GM12878 (cell line): ENCODE data around the gene FAM83G. TPM values are rescaled to one million over a fixed set of nuclear protein-coding genes. Genes with fewer than 3 reads are reported as not detected.

ENCODE experiments used
- ATAC-seq: fragments of 200-7000 bp; cut with Tn5 transposase; 3 replicates; pipeline ENCODE4 v1.9.1; 2020; ENCODE audit warnings: mild to moderate bottlenecking, moderate library complexity
- BruUV-seq: library from RNA; stranded (reverse); fragments of 400-500 nt; replicated peaks from 2 replicates; lab custom pipeline; 2021; lab: Mats Ljungman, UMichigan
- CTCF ChIA-PET: fragments of 300-600 bp; sonication (Branson Sonifier 250); formaldehyde crosslinking; extraction: SDS; loops from one replicate; lab custom pipeline; 2021; ENCODE audit warnings: inconsistent platforms; lab: Yijun Ruan, JAX
- POLR2A ChIA-PET: fragments of 350-600 bp; formaldehyde crosslinking; extraction: SDS; loops from one replicate; lab custom pipeline; 2021; ENCODE audit warnings: inconsistent platforms; lab: Charles Lee
- RAD21 ChIA-PET: fragments of 300-600 bp; sonication (Branson Sonifier 250); formaldehyde crosslinking; loops from one replicate; lab custom pipeline; 2023; ENCODE audit warnings: antibody characterized with exemption; ENCODE audit not compliant: unreplicated experiment; lab: Charles Lee
- SMC1A ChIA-PET: fragments of 300-600 bp; sonication (Branson Sonifier 250); formaldehyde crosslinking; loops from one replicate; lab custom pipeline; 2023; ENCODE audit not compliant: unreplicated experiment, uncharacterized antibody; lab: Charles Lee
- DNase-seq: peaks from one replicate; pipeline ENCODE4 v3.0.0-alpha.2; 2011; ENCODE audit warnings: low read depth, low spot score
- FAIRE-seq: peaks from 3 replicates; lab custom pipeline; 2011; peaks lifted over from hg19 to GRCh38; lab: Jason Lieb, UNC
- H2AFZ ChIP-seq: 2 replicates; pipeline ENCODE4 v1.6.0; 2011; ENCODE audit warnings: low read depth, low read length, control low read depth; ENCODE audit not compliant: control insufficient read depth
- H3K27ac ChIP-seq: 2 replicates; pipeline ENCODE4 v1.5.1; 2011; ENCODE audit warnings: control low read depth; ENCODE audit not compliant: control insufficient read depth, insufficient read depth
- H3K27me3 ChIP-seq, 2 experiments: replicated peaks in 1 of 2; 2 replicates each; pipeline versions ENCODE4 v1.6.0 to v1.6.1; 2011; ENCODE audit warnings: low read length in 1 of 2; ENCODE audit not compliant: control insufficient read depth in 2 of 2, insufficient read depth in 2 of 2
- H3K36me3 ChIP-seq, 2 experiments: 2 replicates each; pipeline ENCODE4 v1.5.1; 2011; ENCODE audit warnings: low read length in 1 of 2; ENCODE audit not compliant: control insufficient read depth in 2 of 2, insufficient read depth in 2 of 2
- H3K4me1 ChIP-seq: 2 replicates; pipeline ENCODE4 v1.6.1; 2011; ENCODE audit warnings: mild to moderate bottlenecking, low read length, moderate library complexity, mixed read lengths; ENCODE audit not compliant: control insufficient read depth, insufficient read depth
- H3K4me2 ChIP-seq: 2 replicates; pipeline ENCODE4 v1.6.0; 2011; ENCODE audit warnings: control low read depth; ENCODE audit not compliant: control insufficient read depth, insufficient read depth
- H3K4me3 ChIP-seq: fragments of 200-600 bp; sonication (generic); 2 replicates; pipeline ENCODE4 v1.5.1; 2016
- H3K79me2 ChIP-seq: 2 replicates; pipeline ENCODE4 v1.6.0; 2011; ENCODE audit warnings: low read length; ENCODE audit not compliant: control insufficient read depth, insufficient read depth
- H3K9ac ChIP-seq: 2 replicates; pipeline ENCODE4 v1.8.0; 2011; ENCODE audit warnings: low read length, control low read depth, mixed read lengths; ENCODE audit not compliant: control insufficient read depth, insufficient read depth
- H3K9me3 ChIP-seq: replicated peaks from 3 replicates; pipeline ENCODE4 v1.5.1; 2011; ENCODE audit warnings: mild to moderate bottlenecking, low read length; ENCODE audit not compliant: control insufficient read depth, insufficient read depth
- H4K20me1 ChIP-seq: 2 replicates; pipeline ENCODE4 v1.6.0; 2011; ENCODE audit not compliant: control insufficient read depth, insufficient read depth
- ATF3 ChIP-seq: IDR thresholded peaks from 2 replicates; pipeline ENCODE4 v1.6.1; 2011; ENCODE audit warnings: low read depth, mild to moderate bottlenecking, low read length, moderate library complexity, borderline replicate concordance; ENCODE audit errors: extremely low read depth
- CHD2 ChIP-seq: IDR thresholded peaks from 2 replicates; pipeline ENCODE4 v1.6.1; 2011; ENCODE audit warnings: low read depth, low read length, improper control_type of control experiment, borderline replicate concordance
- IKZF2 ChIP-seq, 2 experiments: fragments of 450-650 bp; IDR thresholded peaks; 2 replicates each; pipeline ENCODE4 v1.6.1; 2017; ENCODE audit warnings: mild to moderate bottlenecking in 2 of 2, moderate library complexity in 2 of 2
- IRF4 ChIP-seq: IDR thresholded peaks from 2 replicates; pipeline ENCODE4 v1.6.1; 2011; ENCODE audit warnings: low read depth, low read length
- IRF5 ChIP-seq: fragments of 450-650 bp; IDR thresholded peaks from 2 replicates; pipeline ENCODE4 v1.6.1; 2017; ENCODE audit warnings: borderline replicate concordance
- MXI1 ChIP-seq: fragments of 150-350 bp; IDR thresholded peaks from 2 replicates; pipeline ENCODE4 v1.6.1; 2011; ENCODE audit warnings: low read depth, mild to moderate bottlenecking, inconsistent platforms, low read length, improper control_type of control experiment
- NBN ChIP-seq: fragments of 450-650 bp; IDR thresholded peaks from 2 replicates; pipeline ENCODE4 v1.6.1; 2016
- NFIC ChIP-seq: IDR thresholded peaks from 2 replicates; pipeline ENCODE4 v1.6.1; 2012; ENCODE audit warnings: low read depth, mild to moderate bottlenecking, inconsistent platforms, low read length, moderate library complexity
- NFXL1 ChIP-seq: fragments of 450-650 bp; IDR thresholded peaks from 2 replicates; pipeline ENCODE4 v1.6.1; 2017; ENCODE audit warnings: antibody characterized with exemption, mild to moderate bottlenecking, borderline replicate concordance
- POLR2A ChIP-seq: IDR thresholded peaks from 2 replicates; pipeline ENCODE4 v1.6.1; 2011; ENCODE audit warnings: low read depth, mild to moderate bottlenecking, low read length
- SP1 ChIP-seq: IDR thresholded peaks from one replicate; pipeline ENCODE4 v1.6.1; 2011; ENCODE audit warnings: low read depth, low read length
- STAT1 ChIP-seq: fragments of 450-650 bp; conservative IDR thresholded peaks from 2 replicates; pipeline ENCODE4 v1.6.1; 2014; ENCODE audit warnings: antibody characterized with exemption, mild to moderate bottlenecking
- ZBTB4 ChIP-seq: fragments of 450-650 bp; formaldehyde crosslinking; IDR thresholded peaks from 2 replicates; pipeline ENCODE4 v1.4.0; 2022; ENCODE audit warnings: mild to moderate bottlenecking, moderate library complexity
- ZNF217 ChIP-seq: fragments of 450-650 bp; IDR thresholded peaks from 2 replicates; pipeline ENCODE4 v1.6.1; 2017; ENCODE audit warnings: antibody characterized with exemption, mild to moderate bottlenecking
- ZNF274 ChIP-seq: IDR thresholded peaks from one replicate; pipeline ENCODE4 v1.8.0; 2011; ENCODE audit not compliant: insufficient read length, insufficient read depth
- WGBS: methylation state at CpG from one replicate; pipeline ENCODE4 v1.1.6; 2016; ENCODE audit warnings: low lambda C conversion rate; ENCODE audit not compliant: insufficient replicate concordance, insufficient coverage; ENCODE audit errors: missing lambda C conversion rate; 5-methylcytosine and 5-hydroxymethylcytosine counted together
- in situ Hi-C: fragments of 300-500 bp; cut with MboI; formaldehyde crosslinking; loops from 9 replicates; pipeline ENCODE4 v1.14.3; 2018; ENCODE audit warnings: mixed read lengths
- intact Hi-C: fragments of 100-400 bp; cut with micrococcal nuclease; formaldehyde crosslinking; loops from one replicate; pipeline ENCODE4 v1.14.2; 2022; ENCODE audit not compliant: unreplicated experiment
- polyA plus RNA-seq, 11 experiments: library from polyadenylated mRNA; depleted of rRNA in 4 of 11; unstranded in 6 of 11; stranded (reverse) in 5 of 11; fragments of >200 nt; fragmentation: Nextera tagmentation in 4 of 11; fragmentation: Illumina TruSeq in 1 of 11; extraction: Ambion mirVana in 4 of 11; extraction: Trizol in 1 of 11; gene quantifications; 1 replicate in 1 of 11; 2 replicates in 10 of 11; pipeline versions ENCODE4 v1.2.1 to v1.2.3, GENCODE V29; 2011 to 2016; ENCODE audit warnings: inconsistent platforms in 2 of 11, missing spikeins in 2 of 11, low read depth in 1 of 11
- total RNA-seq, 4 experiments: library from RNA; depleted of rRNA in 3 of 4; stranded (reverse); fragments of >200 nt in 3 of 4; fragmentation: Illumina TruSeq in 1 of 4; extraction: Trizol in 1 of 4; gene quantifications; 2 replicates each; pipeline versions ENCODE4 v1.2.1 to v1.2.3, GENCODE V29; 2013 to 2021

Gene FAM83G
- total and polyA plus RNA-seq, 10 of the 15 experiments (the other 5 are each of a cell fraction or from before 2014, with no cell fraction given) = 0.03 to 16.7 (median 6.5) TPM

GRCh38 chr17:19003543-19004420 lies 782 bp downstream of the FAM83G start (continued):
- TF ChIP-seq ZBTB4 (no peak), NFIC (no peak)
- TF ChIP-seq, all 136 proteins: peak for 2

GRCh38 chr17:19002805-19003542 lies 1.6 kb downstream of the FAM83G start:
- WGBS = 84% methylated on average over 11 of the region's 11 CpGs
- CTCF ChIA-PET = interaction anchor here (1.3 to 1.8 kb wide), 3 partner anchors 12 to 144 kb away, joined by 4 to 5 read pairs (median 5); no protein-coding TSS in a partner anchor
- H3K9me3 ChIP-seq = no peaks in the 10 kb centered on the region
- H3K9ac ChIP-seq = no peak overlapping the region; the same call in 1 of the 2 replicates
- peaks cover 12% of the 10 kb centered on the region for H3K79me2 ChIP-seq
- SMC1A ChIA-PET = interaction anchor here (0.8 to 1.2 kb wide), 2 partner anchors 42 kb away, joined by 3 read pairs; no protein-coding TSS in a partner anchor
- H3K36me3 ChIP-seq = peaks cover 0 to 3% of the 10 kb centered on the region in 2 experiments; a peak in 3 of 4 replicates
- FAIRE-seq = peak; percentile 59
- H3K27me3 ChIP-seq = no peaks in the 10 kb centered on the region
- H4K20me1 ChIP-seq = no peaks in the 10 kb centered on the region
- BruUV-seq = no TSS peak
- no peak overlapping the region for H3K27ac ChIP-seq
- intact Hi-C loops (no loop called here), in situ Hi-C loops (no loop called here)
- RAD21 ChIA-PET = interaction anchor here (1.1 to 3.5 kb wide), 2 partner anchors 42 to 99 kb away, joined by 3 to 13 read pairs; no protein-coding TSS in a partner anchor
- peak overlapping the region; percentile 88 for H3K4me3 ChIP-seq
- H2AFZ ChIP-seq = no peak overlapping the region
- H3K4me2 ChIP-seq = peak overlapping the region; percentile 56
- POLR2A ChIA-PET = no interaction called here
- peak; percentile 12; the same call in 2 of the 3 replicates for ATAC-seq
- DNase-seq = no peak
- peaks cover 25% of the 10 kb centered on the region for H3K4me1 ChIP-seq
- TF ChIP-seq SP1 (no peak), ZNF217 (0 out of 2 replicates have a peak, but pooled peaks have one; percentile 27), POLR2A (0 out of 2 replicates have a peak, but pooled peaks have one; percentile 11), NBN (no peak), ZNF274 (no peak), IRF5 (no peak), IKZF2 (IDR thresholded peaks at IDR 0.05) (no peak), MXI1 (no peak), CHD2 (no peak), STAT1 (no peak), ATF3 (no peak), IRF4 (0 out of 2 replicates have a peak, but pooled peaks have one; percentile 23), NFXL1 (peak; percentile 46; the same call in 1 of the 2 replicates)
